ENCODE measurements around the gene VTI1B. TPM values are rescaled to one million over a fixed set of nuclear protein-coding genes. Genes with fewer than 3 reads are reported as not detected.
A peak's percentile ranks its signal among the peaks of the same experiment; 100 is the strongest.
"Not testable (repeated sequence)": the region's sequence is repeated elsewhere in the genome, so short reads cannot be mapped to it uniquely, and the experiment has no call there.

Gene VTI1B
- total RNA-seq, 2 donors from 2014 or later: 47.9 to 58.3 TPM

DNA sequence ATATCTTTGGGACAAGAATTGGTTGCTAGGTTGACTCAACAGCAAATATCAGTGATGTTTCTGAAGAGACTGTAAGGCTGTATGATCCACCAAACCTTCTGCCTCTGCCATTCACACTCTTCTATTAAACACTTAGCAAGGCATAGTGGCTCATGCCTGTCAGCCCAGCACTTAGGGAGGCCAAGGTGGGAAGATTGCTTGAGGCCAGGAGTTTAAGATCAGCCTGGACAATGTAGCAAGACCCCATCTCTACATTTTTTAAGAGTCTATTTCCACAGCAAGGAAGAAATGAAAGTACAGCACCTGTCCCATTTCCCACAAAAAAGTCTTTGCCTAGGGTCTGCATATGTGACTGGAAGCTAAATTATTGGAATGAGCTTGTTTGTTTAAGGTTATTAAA lies 46.9 kb downstream of the VTI1B start:
- TF ChIP-seq, protein P1, sequence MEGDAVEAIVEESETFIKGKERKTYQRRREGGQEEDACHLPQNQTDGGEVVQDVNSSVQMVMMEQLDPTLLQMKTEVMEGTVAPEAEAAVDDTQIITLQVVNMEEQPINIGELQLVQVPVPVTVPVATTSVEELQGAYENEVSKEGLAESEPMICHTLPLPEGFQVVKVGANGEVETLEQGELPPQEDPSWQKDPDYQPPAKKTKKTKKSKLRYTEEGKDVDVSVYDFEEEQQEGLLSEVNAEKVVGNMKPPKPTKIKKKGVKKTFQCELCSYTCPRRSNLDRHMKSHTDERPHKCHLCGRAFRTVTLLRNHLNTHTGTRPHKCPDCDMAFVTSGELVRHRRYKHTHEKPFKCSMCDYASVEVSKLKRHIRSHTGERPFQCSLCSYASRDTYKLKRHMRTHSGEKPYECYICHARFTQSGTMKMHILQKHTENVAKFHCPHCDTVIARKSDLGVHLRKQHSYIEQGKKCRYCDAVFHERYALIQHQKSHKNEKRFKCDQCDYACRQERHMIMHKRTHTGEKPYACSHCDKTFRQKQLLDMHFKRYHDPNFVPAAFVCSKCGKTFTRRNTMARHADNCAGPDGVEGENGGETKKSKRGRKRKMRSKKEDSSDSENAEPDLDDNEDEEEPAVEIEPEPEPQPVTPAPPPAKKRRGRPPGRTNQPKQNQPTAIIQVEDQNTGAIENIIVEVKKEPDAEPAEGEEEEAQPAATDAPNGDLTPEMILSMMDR (IDR thresholded peaks at IDR 0.05): no peak
- Histone ChIP-seq H3K4me3 (no peak overlapping the region), H3K9me3 (no peaks in the 10 kb centered on the region), H3K27me3 (replicated peaks; ENCODE audit: insufficient read depth) (no peaks in the 10 kb centered on the region), H3K36me3 (no peaks in the 10 kb centered on the region), H3K4me1 (ENCODE audit: control insufficient read depth in 1 of 2, low read depth in 2 of 2) (peaks cover 4 to 13% of the 10 kb centered on the region in 2 donors), H3K27ac (no peak overlapping the region)
- DNase-seq (ENCODE audit: low spot score) (no peak), ATAC-seq (ENCODE audit: insufficient number of reproducible peaks, low FRiP score, low read depth) (no peak)

DNA sequence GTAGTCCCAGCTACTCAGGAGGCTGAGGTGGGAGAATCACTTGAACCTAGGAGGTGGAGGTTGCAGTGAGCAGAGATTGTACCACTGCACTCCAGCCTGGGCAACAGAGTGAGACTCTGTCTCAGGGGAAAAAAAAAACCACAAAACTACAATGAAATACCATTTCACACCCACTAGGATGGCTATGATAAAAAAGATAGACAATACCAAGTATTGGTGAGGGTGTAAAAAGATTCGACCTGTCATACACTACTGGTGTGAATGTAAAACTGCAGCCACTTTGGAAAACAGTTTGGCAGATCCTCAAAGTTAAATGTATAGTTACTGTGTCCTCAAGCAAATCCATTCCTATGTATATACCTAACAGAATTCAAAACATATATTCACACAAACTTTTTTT lies 48.3 kb downstream of the VTI1B start:
- H3K36me3 ChIP-seq; H3K4me3 ChIP-seq; H3K9me3 ChIP-seq; H3K27me3 ChIP-seq (replicated peaks; ENCODE audit: insufficient read depth); DNase-seq (ENCODE audit: low spot score); ATAC-seq (ENCODE audit: insufficient number of reproducible peaks, low FRiP score, low read depth); H3K27ac ChIP-seq: not testable (repeated sequence)
- peaks cover 9 to 21% of the 10 kb centered on the region in 2 donors for H3K4me1 ChIP-seq (ENCODE audit: control insufficient read depth in 1 of 2, low read depth in 2 of 2)

DNA sequence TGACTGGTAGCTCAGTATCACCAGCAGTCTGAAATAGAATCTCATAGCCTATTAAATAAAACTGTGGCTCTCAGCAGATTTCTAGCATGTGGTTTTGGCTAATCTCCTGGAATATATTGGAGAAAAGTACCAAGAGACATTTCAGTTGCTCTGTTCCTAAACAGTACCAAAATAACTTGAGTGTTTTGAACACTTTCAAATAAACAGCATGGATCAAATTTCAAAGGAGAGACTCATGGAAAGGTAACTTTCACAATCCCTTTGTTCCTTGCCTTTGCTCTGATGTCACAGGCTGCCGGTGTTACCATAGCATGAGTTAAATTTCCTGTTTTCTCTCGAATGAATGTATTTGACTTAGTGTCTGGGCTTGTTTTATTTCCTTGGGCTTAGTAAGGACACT lies 51.3 kb downstream of the VTI1B start:
- no peak for DNase-seq (ENCODE audit: low spot score)
- TF ChIP-seq, protein P1 (IDR thresholded peaks at IDR 0.05): no peak
- Histone ChIP-seq H3K4me3 (peak overlapping the region; percentile 0), H3K36me3 (no peaks in the 10 kb centered on the region), H3K27me3 (replicated peaks; ENCODE audit: insufficient read depth) (no peaks in the 10 kb centered on the region), H3K27ac (peak overlapping the region; percentile 27 to 81), H3K9me3 (no peaks in the 10 kb centered on the region), H3K4me1 (ENCODE audit: control insufficient read depth in 1 of 2, low read depth in 2 of 2) (peaks cover 16 to 38% of the 10 kb centered on the region in 2 donors)
- ATAC-seq (ENCODE audit: insufficient number of reproducible peaks, low FRiP score, low read depth): peak; percentile 2

DNA sequence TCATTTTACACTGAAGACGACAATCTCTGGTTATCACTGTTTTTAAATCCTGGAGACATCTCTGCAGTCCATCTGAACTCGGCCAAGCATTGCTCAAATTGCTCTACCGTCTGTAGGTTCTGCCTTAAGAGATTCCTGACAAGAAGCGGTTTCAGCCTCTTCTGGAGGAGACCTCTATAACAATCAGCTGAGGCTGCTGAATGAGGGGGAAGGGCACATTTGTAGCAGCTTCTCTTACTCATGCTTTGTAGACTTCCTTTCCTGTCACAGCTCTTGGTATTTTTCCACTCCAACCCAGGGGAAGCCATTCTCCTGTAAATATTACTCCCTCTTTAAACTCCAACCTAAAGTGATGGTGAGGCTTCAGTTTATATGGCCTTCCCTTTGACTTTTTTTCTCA lies 51.8 kb downstream of the VTI1B start:
- DNase-seq (ENCODE audit: low spot score): no peak
- peak overlapping the region; percentile 7 for H3K4me3 ChIP-seq
- no peaks in the 10 kb centered on the region for H3K9me3 ChIP-seq
- TF ChIP-seq, protein P1 (IDR thresholded peaks at IDR 0.05): no peak
- peak overlapping the region; percentile 27 to 81 for H3K27ac ChIP-seq
- H3K4me1 ChIP-seq (ENCODE audit: control insufficient read depth in 1 of 2, low read depth in 2 of 2): peaks cover 16 to 38% of the 10 kb centered on the region in 2 donors
- peak; percentile 58 for ATAC-seq (ENCODE audit: insufficient number of reproducible peaks, low FRiP score, low read depth)
- H3K36me3 ChIP-seq: no peaks in the 10 kb centered on the region
- no peaks in the 10 kb centered on the region for H3K27me3 ChIP-seq (replicated peaks; ENCODE audit: insufficient read depth)

DNA sequence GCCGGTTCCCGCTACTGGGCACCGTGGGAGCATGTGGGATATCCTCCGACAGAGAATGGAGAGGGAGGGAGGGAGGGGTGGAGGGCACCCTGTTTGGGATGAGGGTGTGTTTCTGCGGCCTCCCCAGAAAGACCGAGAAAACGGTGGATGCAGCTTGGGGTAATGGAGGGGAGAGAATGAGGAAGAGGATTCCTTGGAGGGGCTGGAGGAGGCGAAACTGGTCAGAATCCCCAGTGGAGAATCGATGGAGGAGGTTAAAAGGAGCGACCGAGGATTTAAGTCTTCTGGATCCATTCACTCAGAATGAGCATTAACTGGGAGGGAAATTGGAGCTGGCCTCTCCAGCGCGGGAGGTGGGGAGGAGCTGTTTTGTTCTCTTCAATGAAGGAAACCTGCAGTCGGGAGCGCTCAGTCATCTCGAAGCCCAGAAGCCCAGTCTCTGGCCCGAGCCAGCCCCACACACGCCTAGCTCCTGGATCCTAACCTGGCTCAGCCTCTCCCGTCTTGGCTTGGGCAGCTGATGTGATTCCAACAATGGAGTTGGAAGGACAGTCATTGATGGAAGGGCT lies 54.1 kb downstream of the VTI1B start:
- no peaks in the 10 kb centered on the region for H3K27me3 ChIP-seq (replicated peaks; ENCODE audit: insufficient read depth)
- peak overlapping the region; percentile 84 for H3K4me3 ChIP-seq
- no peaks in the 10 kb centered on the region for H3K36me3 ChIP-seq
- no peak for ATAC-seq (ENCODE audit: insufficient number of reproducible peaks, low FRiP score, low read depth)
- H3K4me1 ChIP-seq (ENCODE audit: control insufficient read depth in 1 of 2, low read depth in 2 of 2): peaks cover 16 to 38% of the 10 kb centered on the region in 2 donors
- DNase-seq (ENCODE audit: low spot score): no peak
- TF ChIP-seq, protein P1 (IDR thresholded peaks at IDR 0.05): no peak
- H3K9me3 ChIP-seq: no peaks in the 10 kb centered on the region
- peak overlapping the region; percentile 77 to 84 for H3K27ac ChIP-seq
